ENCODE data around the gene PRKG1.
"Not testable (repeated sequence)": the region's sequence is repeated elsewhere in the genome, so short reads cannot be mapped to it uniquely, and the experiment has no call there.

Gene PRKG1

GRCh38 chr10:51687296-51687695, 613.0 kb downstream of the PRKG1 start:
- no peak overlapping the region for H3K4me2 ChIP-seq (ENCODE audit: low read length)
- no peaks in the 10 kb centered on the region for H3K9me2 ChIP-seq (replicated peaks; ENCODE audit: control insufficient read depth, low read length)
- no peak overlapping the region for H3K27ac ChIP-seq (ENCODE audit: low read depth, low read length)
- H4K20me1 ChIP-seq (ENCODE audit: control insufficient read depth, insufficient read depth, low read depth, low read length): no peaks in the 10 kb centered on the region
- H3K27me3 ChIP-seq (ENCODE audit: control insufficient read depth, low read length): no peaks in the 10 kb centered on the region
- H3K4me1 ChIP-seq (ENCODE audit: control insufficient read depth, low read length): no peaks in the 10 kb centered on the region
- H3K36me3 ChIP-seq (ENCODE audit: control insufficient read depth, low read length): no peaks in the 10 kb centered on the region
- no peak overlapping the region for H3K4me3 ChIP-seq (ENCODE audit: low read length)
- no peaks in the 10 kb centered on the region for H3K9me3 ChIP-seq (ENCODE audit: control insufficient read depth, insufficient read depth, low read length)
- H3F3A ChIP-seq (ENCODE audit: control insufficient read depth, insufficient read depth): no peaks in the 10 kb centered on the region
- H3K79me2 ChIP-seq (ENCODE audit: control insufficient read depth, low read length): no peaks in the 10 kb centered on the region
- no peak for TF ChIP-seq CTCF (IDR thresholded peaks at IDR 0.05; ENCODE audit: low read depth, low read length, poor library complexity, severe bottlenecking)
- no peak for TF ChIP-seq EZH2phosphoT487 (IDR thresholded peaks at IDR 0.05; ENCODE audit: borderline replicate concordance, low read length)

- H3K9me3 ChIP-seq (ENCODE audit: control insufficient read depth, insufficient read depth, low read length); H4K20me1 ChIP-seq (ENCODE audit: control insufficient read depth, insufficient read depth, low read depth, low read length); H3K4me3 ChIP-seq (ENCODE audit: low read length); H3K4me2 ChIP-seq (ENCODE audit: low read length); H3K9me2 ChIP-seq (replicated peaks; ENCODE audit: control insufficient read depth, low read length); H3K4me1 ChIP-seq (ENCODE audit: control insufficient read depth, low read length); H3K27me3 ChIP-seq (ENCODE audit: control insufficient read depth, low read length); H3F3A ChIP-seq (ENCODE audit: control insufficient read depth, insufficient read depth); H3K27ac ChIP-seq (ENCODE audit: low read depth, low read length); H3K36me3 ChIP-seq (ENCODE audit: control insufficient read depth, low read length); H3K79me2 ChIP-seq (ENCODE audit: control insufficient read depth, low read length): not testable (repeated sequence)
These were observed 614.5 kb downstream of the PRKG1 start for GRCh38 chr10:51688826-51689225.

GRCh38 chr10:51689536-51689935, 615.2 kb downstream of the PRKG1 start:
- H3K27ac ChIP-seq (ENCODE audit: low read depth, low read length): no peak overlapping the region
- 0 out of 2 replicates have a peak, but pooled peaks cover under 1% of the 10 kb centered on the region for H3K36me3 ChIP-seq (ENCODE audit: control insufficient read depth, low read length)
- TF ChIP-seq CTCF (IDR thresholded peaks at IDR 0.05; ENCODE audit: low read depth, low read length, poor library complexity, severe bottlenecking): no peak
- TF ChIP-seq EZH2phosphoT487 (IDR thresholded peaks at IDR 0.05; ENCODE audit: borderline replicate concordance, low read length): no peak
- no peak overlapping the region for H3K4me2 ChIP-seq (ENCODE audit: low read length)
- H3F3A ChIP-seq (ENCODE audit: control insufficient read depth, insufficient read depth): no peaks in the 10 kb centered on the region
- H4K20me1 ChIP-seq (ENCODE audit: control insufficient read depth, insufficient read depth, low read depth, low read length): no peaks in the 10 kb centered on the region
- H3K9me3 ChIP-seq (ENCODE audit: control insufficient read depth, insufficient read depth, low read length): no peaks in the 10 kb centered on the region
- no peaks in the 10 kb centered on the region for H3K79me2 ChIP-seq (ENCODE audit: control insufficient read depth, low read length)
- no peaks in the 10 kb centered on the region for H3K27me3 ChIP-seq (ENCODE audit: control insufficient read depth, low read length)
- H3K4me3 ChIP-seq (ENCODE audit: low read length): no peak overlapping the region
- no peaks in the 10 kb centered on the region for H3K4me1 ChIP-seq (ENCODE audit: control insufficient read depth, low read length)
- H3K9me2 ChIP-seq (replicated peaks; ENCODE audit: control insufficient read depth, low read length): no peaks in the 10 kb centered on the region

- peaks cover 14% of the 10 kb centered on the region for H3K36me3 ChIP-seq (ENCODE audit: control insufficient read depth, low read length)
- H3K27me3 ChIP-seq (ENCODE audit: control insufficient read depth, low read length): no peaks in the 10 kb centered on the region
- no peaks in the 10 kb centered on the region for H3F3A ChIP-seq (ENCODE audit: control insufficient read depth, insufficient read depth)
- H3K4me3 ChIP-seq (ENCODE audit: low read length): no peak overlapping the region
- no peaks in the 10 kb centered on the region for H3K4me1 ChIP-seq (ENCODE audit: control insufficient read depth, low read length)
- H4K20me1 ChIP-seq (ENCODE audit: control insufficient read depth, insufficient read depth, low read depth, low read length): no peaks in the 10 kb centered on the region
- H3K79me2 ChIP-seq (ENCODE audit: control insufficient read depth, low read length): peaks cover 9% of the 10 kb centered on the region
- H3K9me3 ChIP-seq (ENCODE audit: control insufficient read depth, insufficient read depth, low read length): no peaks in the 10 kb centered on the region
- H3K27ac ChIP-seq (ENCODE audit: low read depth, low read length): no peak overlapping the region
- H3K4me2 ChIP-seq (ENCODE audit: low read length): no peak overlapping the region
- TF ChIP-seq EZH2phosphoT487 (IDR thresholded peaks at IDR 0.05; ENCODE audit: borderline replicate concordance, low read length): no peak
- no peaks in the 10 kb centered on the region for H3K9me2 ChIP-seq (replicated peaks; ENCODE audit: control insufficient read depth, low read length)
These were observed 616.8 kb downstream of the PRKG1 start for GRCh38 chr10:51691135-51691534.
